PFSK-1 (cell line): ENCODE results near the gene RERE.

Experiments
- FOXP2 ChIP-seq: optimal IDR thresholded peaks from 2 replicates; pipeline ENCODE3; 2011; ENCODE audit warnings: borderline replicate concordance, control low read depth, inconsistent platforms; ENCODE audit not compliant: insufficient read depth; ENCODE audit errors: extremely low read length, extremely low read depth
- POLR2AphosphoS5 ChIP-seq: IDR thresholded peaks from 2 replicates; pipeline ENCODE4 v1.6.1; 2012; ENCODE audit warnings: low read depth, mild to moderate bottlenecking, control low read depth, low read length, moderate library complexity
- TF ChIP-seq, protein P1 (sequence below), 2 experiments: IDR thresholded peaks; 2 replicates each; pipeline versions ENCODE4 v1.6.1 to v1.8.0; 2011 to 2012; ENCODE audit warnings: low read depth in 2 of 2, low read length in 2 of 2, control low read depth in 1 of 2, inconsistent platforms in 1 of 2, mild to moderate bottlenecking in 1 of 2, moderate library complexity in 1 of 2; ENCODE audit not compliant: insufficient read depth in 1 of 2

DNA sequence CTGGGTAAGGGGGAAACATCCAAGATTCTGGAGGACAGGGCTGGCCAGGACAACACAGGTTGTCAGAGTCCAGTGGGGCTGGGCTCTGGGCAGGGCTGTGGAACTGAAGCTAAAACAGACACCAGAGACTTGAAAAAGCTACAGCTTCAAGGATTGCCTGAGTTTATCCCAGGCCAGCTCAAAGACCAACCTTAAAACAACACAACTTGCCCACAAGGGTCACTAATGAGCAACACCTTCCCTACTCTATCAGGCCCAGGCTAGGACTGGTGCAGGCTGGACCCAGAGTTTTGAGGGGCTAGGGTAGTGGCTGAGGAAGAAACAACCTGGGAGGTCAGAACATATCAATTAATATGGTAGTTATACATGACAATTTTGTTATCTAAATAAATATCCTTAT, 338.9 kb downstream of the RERE start:
- no peak for TF ChIP-seq POLR2AphosphoS5
- TF ChIP-seq, protein P1, sequence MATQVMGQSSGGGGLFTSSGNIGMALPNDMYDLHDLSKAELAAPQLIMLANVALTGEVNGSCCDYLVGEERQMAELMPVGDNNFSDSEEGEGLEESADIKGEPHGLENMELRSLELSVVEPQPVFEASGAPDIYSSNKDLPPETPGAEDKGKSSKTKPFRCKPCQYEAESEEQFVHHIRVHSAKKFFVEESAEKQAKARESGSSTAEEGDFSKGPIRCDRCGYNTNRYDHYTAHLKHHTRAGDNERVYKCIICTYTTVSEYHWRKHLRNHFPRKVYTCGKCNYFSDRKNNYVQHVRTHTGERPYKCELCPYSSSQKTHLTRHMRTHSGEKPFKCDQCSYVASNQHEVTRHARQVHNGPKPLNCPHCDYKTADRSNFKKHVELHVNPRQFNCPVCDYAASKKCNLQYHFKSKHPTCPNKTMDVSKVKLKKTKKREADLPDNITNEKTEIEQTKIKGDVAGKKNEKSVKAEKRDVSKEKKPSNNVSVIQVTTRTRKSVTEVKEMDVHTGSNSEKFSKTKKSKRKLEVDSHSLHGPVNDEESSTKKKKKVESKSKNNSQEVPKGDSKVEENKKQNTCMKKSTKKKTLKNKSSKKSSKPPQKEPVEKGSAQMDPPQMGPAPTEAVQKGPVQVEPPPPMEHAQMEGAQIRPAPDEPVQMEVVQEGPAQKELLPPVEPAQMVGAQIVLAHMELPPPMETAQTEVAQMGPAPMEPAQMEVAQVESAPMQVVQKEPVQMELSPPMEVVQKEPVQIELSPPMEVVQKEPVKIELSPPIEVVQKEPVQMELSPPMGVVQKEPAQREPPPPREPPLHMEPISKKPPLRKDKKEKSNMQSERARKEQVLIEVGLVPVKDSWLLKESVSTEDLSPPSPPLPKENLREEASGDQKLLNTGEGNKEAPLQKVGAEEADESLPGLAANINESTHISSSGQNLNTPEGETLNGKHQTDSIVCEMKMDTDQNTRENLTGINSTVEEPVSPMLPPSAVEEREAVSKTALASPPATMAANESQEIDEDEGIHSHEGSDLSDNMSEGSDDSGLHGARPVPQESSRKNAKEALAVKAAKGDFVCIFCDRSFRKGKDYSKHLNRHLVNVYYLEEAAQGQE (IDR thresholded peaks at IDR 0.05; ENCODE audit: insufficient read depth in 1 of 2, low read depth in 2 of 2, low read length in 2 of 2) = no peak
- no peak for TF ChIP-seq FOXP2
